A673 (cell line): ENCODE measurements around the gene HOXA3. TPM values are rescaled to one million over a fixed set of nuclear protein-coding genes. Genes with fewer than 3 reads are reported as not detected.
A peak's percentile ranks its signal among the peaks of the same experiment; 100 is the strongest.

Experiments used
- BruUV-seq: library from RNA; stranded (reverse); fragments of 400-500 nt; replicated peaks from 2 replicates; lab custom pipeline; 2021; lab: Mats Ljungman, UMichigan
- CTCF ChIA-PET: fragments of 300-600 bp; sonication (Branson Sonifier 250); formaldehyde crosslinking; loops from one replicate; lab custom pipeline; 2022; ENCODE audit warnings: antibody characterized with exemption; lab: Charles Lee
- POLR2A ChIA-PET: fragments of 300-600 bp; sonication (Branson Sonifier 250); formaldehyde crosslinking; loops from one replicate; lab custom pipeline; 2022; ENCODE audit warnings: antibody characterized with exemption; ENCODE audit not compliant: low non-redundant PET; lab: Charles Lee
- DNase-seq: peaks from one replicate; pipeline ENCODE4 v3.0.0-alpha.2; 2015; ENCODE audit warnings: low spot score
- H3K27ac ChIP-seq: fragments of 200-600 bp; sonication (generic); 2 replicates; pipeline ENCODE4 v1.5.1; 2016; ENCODE audit warnings: mixed run types, low read depth, mild to moderate bottlenecking, mixed read lengths, antibody characterized with exemption, low read length; ENCODE audit not compliant: poor library complexity, severe bottlenecking
- H3K27me3 ChIP-seq: fragments of 200-600 bp; sonication (generic); replicated peaks from 2 replicates; pipeline ENCODE4 v1.6.1; 2017; ENCODE audit warnings: mixed run types, low read depth, mild to moderate bottlenecking, mixed read lengths, antibody characterized with exemption, low read length; ENCODE audit not compliant: insufficient read depth, poor library complexity
- H3K36me3 ChIP-seq: fragments of 200-600 bp; sonication (generic); 2 replicates; pipeline ENCODE4 v1.6.1; 2016; ENCODE audit warnings: mixed run types, mild to moderate bottlenecking, mixed read lengths, antibody characterized with exemption, low read length; ENCODE audit not compliant: insufficient read depth, poor library complexity, severe bottlenecking
- H3K4me1 ChIP-seq: fragments of 200-600 bp; sonication (generic); 2 replicates; pipeline ENCODE4 v1.6.1; 2017; ENCODE audit warnings: mixed run types, mild to moderate bottlenecking, mixed read lengths, antibody characterized with exemption, low read length; ENCODE audit not compliant: insufficient read depth, poor library complexity, severe bottlenecking
- H3K4me3 ChIP-seq: fragments of 200-600 bp; sonication (generic); 2 replicates; pipeline ENCODE4 v1.5.1; 2016; ENCODE audit warnings: low read depth, mixed run types, mild to moderate bottlenecking, mixed read lengths, low read length; ENCODE audit not compliant: poor library complexity, severe bottlenecking
- H3K9me3 ChIP-seq: fragments of 200-600 bp; sonication (generic); 2 replicates; pipeline ENCODE4 v1.6.1; 2016; ENCODE audit warnings: mixed run types, low read depth, mild to moderate bottlenecking, mixed read lengths, antibody characterized with exemption, low read length; ENCODE audit not compliant: poor library complexity, severe bottlenecking
- EZH2 ChIP-seq: fragments of 200-600 bp; sonication (generic); IDR thresholded peaks from 2 replicates; pipeline ENCODE4 v1.6.1; 2017; ENCODE audit warnings: borderline replicate concordance, low read depth, mild to moderate bottlenecking, mixed read lengths, antibody characterized with exemption, low read length; ENCODE audit not compliant: poor library complexity, severe bottlenecking
- intact Hi-C: fragments of 100-400 bp; cut with micrococcal nuclease; formaldehyde crosslinking; loops from one replicate; pipeline ENCODE4 v1.10.0; 2022; ENCODE audit not compliant: unreplicated experiment
- total RNA-seq: library from RNA; stranded (reverse); gene quantifications from 2 replicates; pipeline ENCODE4 v1.2.3, GENCODE V29; 2021
- TF ChIP-seq, protein P1 (sequence below): fragments of 300-800, 200-600 bp; sonication (generic); conservative IDR thresholded peaks from 2 replicates; pipeline ENCODE4 v1.5.1; 2017; ENCODE audit warnings: low read depth, mild to moderate bottlenecking, antibody characterized with exemption, low read length, moderate library complexity, mixed read lengths

HOXA3 gene
- total RNA-seq, 1 experiment from 2014 or later, result not detected

DNA sequence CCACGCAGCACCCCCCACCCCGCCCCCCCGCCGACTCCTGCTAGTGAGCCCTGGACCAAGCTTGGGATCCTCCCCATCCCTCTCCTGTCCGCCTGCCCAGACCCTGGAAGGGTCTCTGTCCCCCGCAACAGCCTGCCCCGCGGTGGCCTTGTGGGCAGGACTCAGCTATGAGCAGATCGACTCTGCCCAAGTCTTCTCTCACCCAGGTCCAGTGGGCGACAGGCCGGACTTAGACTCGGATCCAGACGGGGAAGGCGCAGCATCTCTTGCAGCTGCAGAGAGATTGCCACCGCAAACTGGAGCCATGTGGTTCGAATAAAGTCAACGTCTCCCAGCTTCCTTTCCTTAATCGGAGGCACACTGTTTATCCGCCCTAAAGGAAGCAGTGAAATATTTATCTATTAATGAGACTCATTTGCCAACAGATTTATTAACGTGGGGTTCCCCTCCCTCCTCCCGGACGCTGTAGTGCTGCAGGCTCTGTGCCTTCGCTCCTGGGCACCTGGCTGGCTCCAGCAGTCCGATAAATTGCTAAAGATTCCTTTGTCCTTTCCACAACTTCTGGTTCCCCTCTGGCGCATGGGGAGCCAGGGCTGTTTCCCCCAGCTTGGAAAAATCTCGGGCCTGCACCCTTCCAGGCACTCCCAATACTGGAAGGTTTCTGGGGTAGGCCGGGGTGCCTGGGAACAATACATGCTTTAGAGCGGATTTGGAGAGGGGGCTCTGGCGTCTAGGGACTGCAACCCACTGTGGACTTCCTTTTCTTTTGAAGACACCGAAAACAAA is 4.7 kb upstream of the HOXA3 start:
- Histone ChIP-seq H3K36me3 (no peaks in the 10 kb centered on the region), H3K4me3 (peak overlapping the region; percentile 49), H3K27me3 (peaks cover 63% of the 10 kb centered on the region), H3K27ac (no peak overlapping the region), H3K9me3 (no peaks in the 10 kb centered on the region), H3K4me1 (peaks cover 7% of the 10 kb centered on the region)
- no peak for DNase-seq
- ChIA-PET CTCF (no interaction called here), POLR2A (no interaction called here)
- no TSS peak for BruUV-seq
- no peak for TF ChIP-seq EZH2
- TF ChIP-seq, protein P1, sequence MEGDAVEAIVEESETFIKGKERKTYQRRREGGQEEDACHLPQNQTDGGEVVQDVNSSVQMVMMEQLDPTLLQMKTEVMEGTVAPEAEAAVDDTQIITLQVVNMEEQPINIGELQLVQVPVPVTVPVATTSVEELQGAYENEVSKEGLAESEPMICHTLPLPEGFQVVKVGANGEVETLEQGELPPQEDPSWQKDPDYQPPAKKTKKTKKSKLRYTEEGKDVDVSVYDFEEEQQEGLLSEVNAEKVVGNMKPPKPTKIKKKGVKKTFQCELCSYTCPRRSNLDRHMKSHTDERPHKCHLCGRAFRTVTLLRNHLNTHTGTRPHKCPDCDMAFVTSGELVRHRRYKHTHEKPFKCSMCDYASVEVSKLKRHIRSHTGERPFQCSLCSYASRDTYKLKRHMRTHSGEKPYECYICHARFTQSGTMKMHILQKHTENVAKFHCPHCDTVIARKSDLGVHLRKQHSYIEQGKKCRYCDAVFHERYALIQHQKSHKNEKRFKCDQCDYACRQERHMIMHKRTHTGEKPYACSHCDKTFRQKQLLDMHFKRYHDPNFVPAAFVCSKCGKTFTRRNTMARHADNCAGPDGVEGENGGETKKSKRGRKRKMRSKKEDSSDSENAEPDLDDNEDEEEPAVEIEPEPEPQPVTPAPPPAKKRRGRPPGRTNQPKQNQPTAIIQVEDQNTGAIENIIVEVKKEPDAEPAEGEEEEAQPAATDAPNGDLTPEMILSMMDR, result no peak
- intact Hi-C loops, result no loop called here

DNA sequence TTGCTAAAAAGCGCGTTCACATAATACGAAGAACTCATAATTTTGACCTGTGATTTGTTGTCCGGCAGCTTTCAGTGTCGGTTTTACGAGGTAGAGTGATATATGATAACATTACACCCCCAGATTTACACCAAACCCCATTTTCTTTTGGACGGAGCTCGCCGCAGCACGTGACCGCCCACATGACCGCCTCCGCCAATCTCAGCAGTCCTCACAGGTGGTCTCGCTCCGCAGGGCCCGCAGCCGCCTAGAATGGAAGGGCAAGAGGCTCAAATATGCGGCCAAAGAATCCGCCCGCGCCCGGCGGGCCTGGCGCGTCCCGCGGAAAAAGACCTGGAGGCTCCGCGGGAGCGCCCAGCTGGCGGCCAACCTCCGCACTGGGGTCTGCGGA is 4.1 kb upstream of the HOXA3 start, which contains the start of gene HOXA7:
Gene HOXA7 (minus strand): TSS at position 168 of the 391 bp plus-strand sequence. CDS start 130 bp downstream, at position 38.
- Histone ChIP-seq H3K4me1 (peaks cover 7% of the 10 kb centered on the region), H3K4me3 (peak within 1 kb of the TSS; percentile 49), H3K27ac (no peak within 1 kb of the TSS), H3K27me3 (peaks cover 70% of the 10 kb centered on the region), H3K36me3 (no peaks in the 10 kb centered on the region), H3K9me3 (no peaks in the 10 kb centered on the region)
- ChIA-PET POLR2A (no interaction called here), CTCF (no interaction called here)
- BruUV-seq, result no TSS peak
- intact Hi-C loops, result no loop called here
- no peak for TF ChIP-seq EZH2
- TF ChIP-seq, protein P1, result no peak
- peak; percentile 41 for DNase-seq

DNA sequence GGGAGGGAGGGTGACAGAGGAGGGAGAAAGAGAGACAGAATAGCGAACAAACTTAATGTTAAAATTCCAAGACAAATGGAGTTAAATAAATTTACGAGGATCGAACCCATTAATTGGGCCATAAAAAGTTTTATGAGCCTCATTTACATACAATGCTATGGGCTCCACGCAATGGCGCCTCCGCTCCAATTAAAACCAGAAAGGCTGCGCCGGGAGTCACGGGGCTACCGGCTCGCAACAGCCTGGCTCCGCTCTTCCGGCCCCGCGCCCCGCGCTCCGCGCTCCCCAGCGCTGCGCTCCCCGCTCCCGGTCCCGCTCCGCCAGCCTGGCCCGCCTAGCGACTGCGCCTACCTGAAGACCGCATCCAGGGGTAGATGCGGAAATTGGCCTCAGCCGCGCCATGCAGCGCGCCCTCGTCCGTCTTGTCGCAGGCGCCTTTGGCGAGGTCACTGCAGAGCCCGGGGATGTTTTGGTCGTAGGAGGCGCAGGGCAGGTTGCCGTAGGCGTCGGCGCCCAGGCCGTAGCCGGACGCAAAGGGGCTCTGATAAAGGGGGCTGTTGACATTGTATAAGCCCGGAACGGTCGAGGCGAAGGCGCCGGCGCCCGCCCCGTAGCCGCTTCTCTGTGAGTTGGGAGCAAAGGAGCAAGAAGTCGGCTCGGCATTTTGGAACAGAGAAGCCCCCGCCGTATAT is 3.6 kb upstream of the HOXA3 start:
- Histone ChIP-seq H3K4me1 (peaks cover 7% of the 10 kb centered on the region), H3K9me3 (no peaks in the 10 kb centered on the region), H3K36me3 (no peaks in the 10 kb centered on the region), H3K27me3 (peaks cover 75% of the 10 kb centered on the region), H3K27ac (no peak overlapping the region), H3K4me3 (peak overlapping the region; percentile 49)
- POLR2A ChIA-PET, result no interaction called here
- intact Hi-C loops, result no loop called here
- BruUV-seq, result no TSS peak
- DNase-seq, result no peak
- TF ChIP-seq EZH2, result peak; percentile 95
- TF ChIP-seq, protein P1, result no peak
- CTCF ChIA-PET, result no interaction called here
